Measurements from ENCODE around the gene MAP4K3.

GRCh38 chr2:39479053-39479670 lies 42.1 kb upstream of the MAP4K3 start:
- TF ChIP-seq CTCF (IDR thresholded peaks at IDR 0.05) (no peak), POLR2AphosphoS5 (IDR thresholded peaks at IDR 0.05) (no peak), EP300 (IDR thresholded peaks at IDR 0.05) (no peak), POLR2A (IDR thresholded peaks at IDR 0.05) (no peak)
